Lower leg skin (tissue), 3 donors: ENCODE measurements around the gene SPEM3.

ENCODE experiments used
- POLR2A ChIP-seq, 2 donors: fragments of 450-650 bp; IDR thresholded peaks; one replicate each; pipeline ENCODE4 v1.6.1; 2016 to 2017; ENCODE audit warnings: antibody characterized with exemption in 2 of 2, mild to moderate bottlenecking in 1 of 2, moderate library complexity in 1 of 2
- TF ChIP-seq, protein P1 (sequence below), 3 donors: fragments of 450-650 bp; IDR thresholded peaks; one replicate each; pipeline ENCODE4 v1.5.1; 2016; ENCODE audit warnings: antibody characterized with exemption in 3 of 3, mild to moderate bottlenecking in 3 of 3, moderate library complexity in 2 of 3

DNA sequence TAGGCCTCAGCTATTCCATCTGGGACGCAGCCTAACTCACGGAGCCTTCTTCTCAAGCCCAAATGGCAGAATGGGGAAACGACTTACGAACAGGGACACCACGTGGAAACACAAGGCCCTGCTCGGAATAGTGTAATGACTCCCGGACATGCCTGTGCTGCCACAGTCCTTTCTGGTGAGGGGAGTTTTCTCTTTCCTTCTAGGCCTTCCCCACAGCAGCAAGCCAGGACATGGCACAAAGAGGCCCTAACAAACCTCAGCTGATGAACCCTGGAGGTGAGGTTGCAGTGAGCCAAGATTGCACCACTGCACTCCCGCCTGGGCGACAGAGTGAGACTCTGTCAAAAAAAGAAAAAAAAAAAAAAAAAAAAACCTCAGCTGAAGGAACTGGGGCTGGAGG lies 35.4 kb downstream of the SPEM3 start:
- TF ChIP-seq, protein P1, sequence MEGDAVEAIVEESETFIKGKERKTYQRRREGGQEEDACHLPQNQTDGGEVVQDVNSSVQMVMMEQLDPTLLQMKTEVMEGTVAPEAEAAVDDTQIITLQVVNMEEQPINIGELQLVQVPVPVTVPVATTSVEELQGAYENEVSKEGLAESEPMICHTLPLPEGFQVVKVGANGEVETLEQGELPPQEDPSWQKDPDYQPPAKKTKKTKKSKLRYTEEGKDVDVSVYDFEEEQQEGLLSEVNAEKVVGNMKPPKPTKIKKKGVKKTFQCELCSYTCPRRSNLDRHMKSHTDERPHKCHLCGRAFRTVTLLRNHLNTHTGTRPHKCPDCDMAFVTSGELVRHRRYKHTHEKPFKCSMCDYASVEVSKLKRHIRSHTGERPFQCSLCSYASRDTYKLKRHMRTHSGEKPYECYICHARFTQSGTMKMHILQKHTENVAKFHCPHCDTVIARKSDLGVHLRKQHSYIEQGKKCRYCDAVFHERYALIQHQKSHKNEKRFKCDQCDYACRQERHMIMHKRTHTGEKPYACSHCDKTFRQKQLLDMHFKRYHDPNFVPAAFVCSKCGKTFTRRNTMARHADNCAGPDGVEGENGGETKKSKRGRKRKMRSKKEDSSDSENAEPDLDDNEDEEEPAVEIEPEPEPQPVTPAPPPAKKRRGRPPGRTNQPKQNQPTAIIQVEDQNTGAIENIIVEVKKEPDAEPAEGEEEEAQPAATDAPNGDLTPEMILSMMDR (IDR thresholded peaks at IDR 0.05), result no peak
- TF ChIP-seq POLR2A (IDR thresholded peaks at IDR 0.05), result no peak
